ENCODE measurements around the gene STUM.

The STUM gene

DNA sequence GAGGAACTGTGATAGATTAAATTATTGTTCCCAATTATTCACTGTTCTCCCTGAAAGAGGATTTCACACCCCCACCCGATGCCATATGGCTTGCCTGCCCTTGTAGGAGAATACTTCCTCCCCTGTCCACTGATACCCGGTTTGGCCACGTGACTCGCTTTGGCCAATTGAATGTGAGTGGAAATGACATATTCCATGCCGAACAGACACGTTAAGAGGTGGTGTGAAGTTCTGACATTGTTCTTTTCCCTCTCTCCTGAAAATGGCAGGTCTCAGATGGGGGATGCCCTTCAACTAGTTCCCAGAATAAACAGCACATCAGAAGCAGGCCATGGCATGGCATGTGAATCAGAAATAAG, 5.3 kb downstream of the STUM start:
- no peaks in the 10 kb centered on the region for H3K79me2 ChIP-seq (ENCODE audit: low read length)
- no peak overlapping the region for H2AFZ ChIP-seq (ENCODE audit: low read length)
- no peak for DNase-seq
- H4K20me1 ChIP-seq (ENCODE audit: insufficient read depth, low read length), result no peaks in the 10 kb centered on the region
- H3K36me3 ChIP-seq (replicated peaks; ENCODE audit: insufficient read depth, low read length), result no peaks in the 10 kb centered on the region
- H3K27me3 ChIP-seq (replicated peaks; ENCODE audit: insufficient read depth, low read length), result peaks cover 15% of the 10 kb centered on the region
- no peak overlapping the region for H3K4me3 ChIP-seq (ENCODE audit: low read length)
- no peaks in the 10 kb centered on the region for H3K9me3 ChIP-seq (replicated peaks; ENCODE audit: insufficient read depth, low read length)
- H3K9ac ChIP-seq (ENCODE audit: low read length), result no peak overlapping the region
- no peaks in the 10 kb centered on the region for H3F3A ChIP-seq (ENCODE audit: insufficient read depth, low read length)
- H3K4me1 ChIP-seq (ENCODE audit: low read length), result peaks cover 7% of the 10 kb centered on the region; the same call in 1 of the 2 replicates
- TF ChIP-seq EZH2phosphoT487 (IDR thresholded peaks at IDR 0.05; ENCODE audit: low read length) (no peak), EZH2 (optimal IDR thresholded peaks at IDR 0.05; ENCODE audit: low read depth, low read length) (no peak)
- TF ChIP-seq, protein P1, sequence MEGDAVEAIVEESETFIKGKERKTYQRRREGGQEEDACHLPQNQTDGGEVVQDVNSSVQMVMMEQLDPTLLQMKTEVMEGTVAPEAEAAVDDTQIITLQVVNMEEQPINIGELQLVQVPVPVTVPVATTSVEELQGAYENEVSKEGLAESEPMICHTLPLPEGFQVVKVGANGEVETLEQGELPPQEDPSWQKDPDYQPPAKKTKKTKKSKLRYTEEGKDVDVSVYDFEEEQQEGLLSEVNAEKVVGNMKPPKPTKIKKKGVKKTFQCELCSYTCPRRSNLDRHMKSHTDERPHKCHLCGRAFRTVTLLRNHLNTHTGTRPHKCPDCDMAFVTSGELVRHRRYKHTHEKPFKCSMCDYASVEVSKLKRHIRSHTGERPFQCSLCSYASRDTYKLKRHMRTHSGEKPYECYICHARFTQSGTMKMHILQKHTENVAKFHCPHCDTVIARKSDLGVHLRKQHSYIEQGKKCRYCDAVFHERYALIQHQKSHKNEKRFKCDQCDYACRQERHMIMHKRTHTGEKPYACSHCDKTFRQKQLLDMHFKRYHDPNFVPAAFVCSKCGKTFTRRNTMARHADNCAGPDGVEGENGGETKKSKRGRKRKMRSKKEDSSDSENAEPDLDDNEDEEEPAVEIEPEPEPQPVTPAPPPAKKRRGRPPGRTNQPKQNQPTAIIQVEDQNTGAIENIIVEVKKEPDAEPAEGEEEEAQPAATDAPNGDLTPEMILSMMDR (IDR thresholded peaks at IDR 0.05; ENCODE audit: low read length), result no peak
- H3K4me2 ChIP-seq (ENCODE audit: low read depth, low read length), result no peak overlapping the region
- no peaks in the 10 kb centered on the region for H3K9me2 ChIP-seq (replicated peaks; ENCODE audit: insufficient read depth, low read length)
- H3K27ac ChIP-seq (ENCODE audit: low read length), result no peak overlapping the region

DNA sequence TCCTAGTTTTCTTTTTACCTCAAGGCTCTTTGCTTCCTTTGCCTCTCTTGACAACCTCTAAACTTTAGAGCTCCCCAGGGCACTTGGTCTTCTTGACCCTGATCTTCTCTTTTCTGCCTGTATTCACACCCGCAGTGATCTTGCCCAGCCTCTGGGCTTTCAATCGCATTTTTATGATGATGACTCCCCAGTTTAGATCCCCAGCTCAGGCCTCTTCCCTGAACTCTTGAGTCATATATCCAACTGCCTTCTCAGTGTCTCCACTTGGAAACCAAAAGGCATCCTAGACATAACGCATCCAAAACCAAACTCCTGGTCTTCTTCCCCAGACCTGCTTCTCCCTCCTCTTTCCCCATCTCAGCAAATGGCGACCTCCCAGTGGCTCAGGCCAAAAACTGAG, 6.5 kb downstream of the STUM start:
- Histone ChIP-seq H3K4me1 (ENCODE audit: low read length) (no peaks in the 10 kb centered on the region), H3K4me2 (ENCODE audit: low read depth, low read length) (no peak overlapping the region)

GRCh38 chr1:226557424-226557823, 8.9 kb downstream of the STUM start:
- H3K9me3 ChIP-seq (replicated peaks; ENCODE audit: insufficient read depth, low read length), result no peaks in the 10 kb centered on the region
- no peak overlapping the region for H3K27ac ChIP-seq (ENCODE audit: low read length)
- TF ChIP-seq, protein P1 (IDR thresholded peaks at IDR 0.05; ENCODE audit: low read length), result no peak
- TF ChIP-seq EZH2 (optimal IDR thresholded peaks at IDR 0.05; ENCODE audit: low read depth, low read length) (no peak), EZH2phosphoT487 (IDR thresholded peaks at IDR 0.05; ENCODE audit: low read length) (no peak)
- H3K4me1 ChIP-seq (ENCODE audit: low read length), result no peaks in the 10 kb centered on the region
- H3F3A ChIP-seq (ENCODE audit: insufficient read depth, low read length), result no peaks in the 10 kb centered on the region
- H3K4me3 ChIP-seq (ENCODE audit: low read length), result no peak overlapping the region
- H3K79me2 ChIP-seq (ENCODE audit: low read length), result no peaks in the 10 kb centered on the region
- no peaks in the 10 kb centered on the region for H4K20me1 ChIP-seq (ENCODE audit: insufficient read depth, low read length)
- H3K36me3 ChIP-seq (replicated peaks; ENCODE audit: insufficient read depth, low read length), result no peaks in the 10 kb centered on the region
- no peak for DNase-seq
- no peak overlapping the region for H2AFZ ChIP-seq (ENCODE audit: low read length)
- no peak overlapping the region for H3K4me2 ChIP-seq (ENCODE audit: low read depth, low read length)
- H3K9ac ChIP-seq (ENCODE audit: low read length), result no peak overlapping the region
- H3K9me2 ChIP-seq (replicated peaks; ENCODE audit: insufficient read depth, low read length), result no peaks in the 10 kb centered on the region
- no peaks in the 10 kb centered on the region for H3K27me3 ChIP-seq (replicated peaks; ENCODE audit: insufficient read depth, low read length)

More for the DNA sequence above, 6.5 kb downstream of the STUM start:
- Histone ChIP-seq H3K4me3 (ENCODE audit: low read length) (no peak overlapping the region), H3K27me3 (replicated peaks; ENCODE audit: insufficient read depth, low read length) (peaks cover 3% of the 10 kb centered on the region; the same call in 1 of the 2 replicates), H3K9me2 (replicated peaks; ENCODE audit: insufficient read depth, low read length) (no peaks in the 10 kb centered on the region), H3K79me2 (ENCODE audit: low read length) (no peaks in the 10 kb centered on the region), H3K27ac (ENCODE audit: low read length) (no peak overlapping the region), H2AFZ (ENCODE audit: low read length) (no peak overlapping the region), H3K9ac (ENCODE audit: low read length) (no peak overlapping the region), H3F3A (ENCODE audit: insufficient read depth, low read length) (no peaks in the 10 kb centered on the region), H4K20me1 (ENCODE audit: insufficient read depth, low read length) (no peaks in the 10 kb centered on the region), H3K36me3 (replicated peaks; ENCODE audit: insufficient read depth, low read length) (no peaks in the 10 kb centered on the region), H3K9me3 (replicated peaks; ENCODE audit: insufficient read depth, low read length) (no peaks in the 10 kb centered on the region)
- no peak for DNase-seq
- TF ChIP-seq, protein P1 (IDR thresholded peaks at IDR 0.05; ENCODE audit: low read length), result no peak
- TF ChIP-seq EZH2 (optimal IDR thresholded peaks at IDR 0.05; ENCODE audit: low read depth, low read length) (no peak), EZH2phosphoT487 (IDR thresholded peaks at IDR 0.05; ENCODE audit: low read length) (no peak)
